Heart left ventricle (tissue), 16 donors: ENCODE results near the gene WLS. TPM values are rescaled to one million over a fixed set of nuclear protein-coding genes. Genes with fewer than 3 reads are reported as not detected.
A peak's percentile ranks its signal among the peaks of the same experiment; 100 is the strongest.

Source experiments
- ATAC-seq, 4 donors: fragments of 200-7000 bp; cut with Tn5 transposase; one replicate each; pipeline ENCODE4 v1.9.1; 2020 to 2022; ENCODE audit warnings: moderate library complexity in 4 of 4, mild to moderate bottlenecking in 3 of 4, moderate number of reproducible peaks in 1 of 4
- DNase-seq, 5 donors: peaks; one replicate each; pipeline ENCODE4 v3.0.0-alpha.2; 2020
- H3K27ac ChIP-seq, 12 donors: fragments of 200-600 bp; sonication (generic) in 4 of 12; one replicate each; pipeline versions ENCODE4 v1.5.0 to v1.8.0; 2016 to 2022; ENCODE audit warnings: mild to moderate bottlenecking in 2 of 12
- H3K27me3 ChIP-seq, 9 donors: fragments of 200-600 bp; sonication (generic) in 2 of 9; one replicate each; pipeline versions ENCODE4 v1.5.1 to v1.8.0; 2016 to 2022; ENCODE audit warnings: mild to moderate bottlenecking in 3 of 9
- H3K36me3 ChIP-seq, 9 donors: fragments of 200-600 bp; sonication (generic) in 2 of 9; one replicate each; pipeline versions ENCODE4 v1.5.0 to v1.8.0; 2018 to 2022; ENCODE audit warnings: mild to moderate bottlenecking in 2 of 9
- H3K4me1 ChIP-seq, 12 donors: fragments of 200-600 bp; sonication (generic) in 4 of 12; one replicate each; pipeline versions ENCODE4 v1.5.0 to v1.8.0; 2016 to 2022; ENCODE audit warnings: mild to moderate bottlenecking in 3 of 12
- H3K4me3 ChIP-seq, 12 donors: fragments of 200-600 bp; sonication (generic) in 4 of 12; one replicate each; pipeline versions ENCODE4 v1.5.0 to v1.8.0; 2017 to 2022; ENCODE audit warnings: mild to moderate bottlenecking in 9 of 12, moderate library complexity in 4 of 12
- H3K9me3 ChIP-seq, 12 donors: fragments of 200-600 bp; sonication (generic) in 4 of 12; one replicate each; pipeline versions ENCODE4 v1.5.0 to v1.8.0; 2016 to 2022; ENCODE audit warnings: mild to moderate bottlenecking in 1 of 12
- POLR2A ChIP-seq, 2 donors: fragments of 450-650 bp; IDR thresholded peaks; one replicate each; pipeline ENCODE4 v1.6.1; 2017; ENCODE audit warnings: antibody characterized with exemption in 2 of 2, mild to moderate bottlenecking in 2 of 2, moderate library complexity in 2 of 2
- WGBS, 4 donors: extraction: QIAGEN DNeasy Blood & Tissue Kit in 2 of 4; methylation state at CpG; one replicate each; pipeline versions ENCODE4 v1.1.5 to v1.1.7; 2013 to 2018; 5-methylcytosine and 5-hydroxymethylcytosine counted together
- intact Hi-C, 10 donors: fragments of 100-400 bp; cut with DNase I; formaldehyde crosslinking; loops; one replicate each; pipeline versions ENCODE4 v1.11.1 to v1.14.2; 2022
- polyA plus RNA-seq, 2 donors: library from polyadenylated mRNA; stranded (reverse); fragments of 200-250 nt; gene quantifications; one replicate each; pipeline ENCODE4 v1.2.3, GENCODE V29; 2013
- total RNA-seq, 9 donors: library from RNA; depleted of rRNA in 2 of 9; stranded (reverse); fragments of >200 nt in 2 of 9; fragmentation: NEBNext Ultra II Directional in 3 of 9; extraction: Animal tissue kit (Norgen Biotek cat#: 25700) in 3 of 9; gene quantifications; one replicate each; pipeline versions ENCODE4 v1.1.0 to v1.2.4, GENCODE V29; 2016 to 2023
- TF ChIP-seq, protein P1 (sequence below), 12 donors: fragments of 200-600 bp; sonication (generic) in 4 of 12; IDR thresholded peaks; one replicate each; pipeline versions ENCODE4 v1.5.0 to v1.8.0; 2018 to 2022; ENCODE audit warnings: antibody characterized with exemption in 12 of 12, mild to moderate bottlenecking in 5 of 12
- donor health status: ischemic (EF 13 %, LVEDD 7.1; RV severe dilation, severe dysfunction).
- donor health status: healthy with polysubstance abuse.
- donor health status: DM: no; HTN: yes; CAD: no.
- donor health status: DM: no; HTN: no; CAD: no.
- donor health status: ischemic (EF 25% LVEDD 6.9; RV normal size, moderate dysfunction).
- donor health status: ischemic (EF 25% LVEDD 5.7; RV mildly dilated, moderate dysfunction).
- donor health status: healthy.
- donor health status: DM: yes; HTN: yes; CAD: no.
- donor health status: ischemic (EF 35%, LVEDD 5.7; RV mildly dilated, moderate dysfunction).
- donor health status: nonischemic (EF 11% LVEDD 7.7; RV severe dilation, severe dysfunction).
- donor health status: DM: yes; HTN: yes; CAD: no.
- donor health status: PGD.
- donor health status: ischemic (EF 29% LVEDD 5.4; RV normal size, mild dysfunction).
- donor health status: nonischemic (EF 23%, LVEDD 6.1; RV moderate dilation, normal function).

Gene WLS
- total and polyA plus RNA-seq, 11 donors = 36.5 to 115 (median 101) TPM

DNA sequence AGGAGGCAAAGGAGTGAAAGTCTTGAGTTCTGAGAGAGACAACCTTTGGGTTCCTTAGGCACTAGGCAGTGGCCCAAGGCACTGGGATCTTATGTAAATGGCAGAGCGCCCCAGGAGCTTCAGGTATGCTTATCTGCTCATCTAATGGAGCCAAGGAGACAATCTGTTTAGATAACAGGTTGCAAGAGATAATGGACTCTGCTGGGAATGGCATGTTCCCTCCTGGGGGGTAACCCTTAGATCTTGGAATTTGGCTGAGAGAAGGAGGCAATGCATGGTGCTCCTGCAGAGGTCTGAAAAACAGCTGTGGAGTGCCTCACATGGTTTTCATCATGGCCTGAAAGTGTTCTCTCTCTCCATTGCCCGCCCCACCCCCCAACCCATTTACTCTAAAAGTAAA, 44.1 kb upstream of the WLS start:
- Histone ChIP-seq H3K9me3 (no peaks in the 10 kb centered on the region), H3K4me1 (peaks cover 0 to 2% (median 0%) of the 10 kb centered on the region in 12 donors), H3K36me3 (no peaks in the 10 kb centered on the region), H3K4me3 (no peak overlapping the region), H3K27ac (no peak overlapping the region), H3K27me3 (no peaks in the 10 kb centered on the region)
- no peak for TF ChIP-seq POLR2A (IDR thresholded peaks at IDR 0.05)
- TF ChIP-seq, protein P1, sequence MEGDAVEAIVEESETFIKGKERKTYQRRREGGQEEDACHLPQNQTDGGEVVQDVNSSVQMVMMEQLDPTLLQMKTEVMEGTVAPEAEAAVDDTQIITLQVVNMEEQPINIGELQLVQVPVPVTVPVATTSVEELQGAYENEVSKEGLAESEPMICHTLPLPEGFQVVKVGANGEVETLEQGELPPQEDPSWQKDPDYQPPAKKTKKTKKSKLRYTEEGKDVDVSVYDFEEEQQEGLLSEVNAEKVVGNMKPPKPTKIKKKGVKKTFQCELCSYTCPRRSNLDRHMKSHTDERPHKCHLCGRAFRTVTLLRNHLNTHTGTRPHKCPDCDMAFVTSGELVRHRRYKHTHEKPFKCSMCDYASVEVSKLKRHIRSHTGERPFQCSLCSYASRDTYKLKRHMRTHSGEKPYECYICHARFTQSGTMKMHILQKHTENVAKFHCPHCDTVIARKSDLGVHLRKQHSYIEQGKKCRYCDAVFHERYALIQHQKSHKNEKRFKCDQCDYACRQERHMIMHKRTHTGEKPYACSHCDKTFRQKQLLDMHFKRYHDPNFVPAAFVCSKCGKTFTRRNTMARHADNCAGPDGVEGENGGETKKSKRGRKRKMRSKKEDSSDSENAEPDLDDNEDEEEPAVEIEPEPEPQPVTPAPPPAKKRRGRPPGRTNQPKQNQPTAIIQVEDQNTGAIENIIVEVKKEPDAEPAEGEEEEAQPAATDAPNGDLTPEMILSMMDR (IDR thresholded peaks at IDR 0.05) = no peak
- intact Hi-C loops = no loop called here
- 68 to 88% (median 76%) methylated on average over 2 of the region's 2 CpGs for WGBS, 4 donors
- DNase-seq (no peak), ATAC-seq (no peak)

- intact Hi-C loops = no loop called here
- H3K27me3 ChIP-seq = no peaks in the 10 kb centered on the region
- ATAC-seq (no peak), DNase-seq (no peak)
- H3K4me3 ChIP-seq = no peak overlapping the region
- TF ChIP-seq, protein P1 (IDR thresholded peaks at IDR 0.05) = no peak
- no peak for TF ChIP-seq POLR2A (IDR thresholded peaks at IDR 0.05)
- H3K9me3 ChIP-seq = no peaks in the 10 kb centered on the region
- peaks cover 0 to 6% (median 0%) of the 10 kb centered on the region in 12 donors for H3K4me1 ChIP-seq
- no peaks in the 10 kb centered on the region for H3K36me3 ChIP-seq
- no peak overlapping the region for H3K27ac ChIP-seq
- WGBS, 4 donors = 67 to 93% (median 83%) methylated on average over 4 of the region's 4 CpGs
Observed at GRCh38 chr1:68273530-68273929, 41.2 kb upstream of the WLS start.

DNA sequence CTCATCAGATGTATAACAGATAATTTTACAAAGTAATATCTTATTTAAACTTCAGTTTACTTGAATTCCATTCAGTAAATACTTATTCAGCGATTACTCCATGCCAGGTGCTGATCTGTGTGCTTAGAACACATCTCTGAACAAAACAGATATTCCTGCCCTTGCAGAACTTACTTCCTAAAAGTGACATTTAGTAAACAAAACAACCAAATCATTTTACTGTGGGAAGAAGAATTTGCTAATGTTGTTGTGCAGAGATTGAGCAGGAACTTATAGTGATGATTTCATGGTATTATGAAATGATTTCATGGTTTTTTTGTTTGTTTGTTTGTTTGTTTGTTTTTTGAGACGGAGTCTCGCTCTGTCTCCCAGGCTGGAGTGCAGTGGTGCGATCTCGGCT, 39.3 kb upstream of the WLS start:
- Histone ChIP-seq H3K4me3 (no peak overlapping the region), H3K4me1 (peaks cover 0 to 6% (median 0%) of the 10 kb centered on the region in 12 donors), H3K36me3 (no peaks in the 10 kb centered on the region), H3K27me3 (no peaks in the 10 kb centered on the region), H3K27ac (no peak overlapping the region), H3K9me3 (no peaks in the 10 kb centered on the region)
- WGBS, 4 donors = 85 to 97% (median 87%) methylated on average over 5 of the region's 5 CpGs
- intact Hi-C loops = no loop called here
- no peak for DNase-seq
- TF ChIP-seq POLR2A (IDR thresholded peaks at IDR 0.05) = no peak
- TF ChIP-seq, protein P1 (IDR thresholded peaks at IDR 0.05) = no peak
- no peak for ATAC-seq

DNA sequence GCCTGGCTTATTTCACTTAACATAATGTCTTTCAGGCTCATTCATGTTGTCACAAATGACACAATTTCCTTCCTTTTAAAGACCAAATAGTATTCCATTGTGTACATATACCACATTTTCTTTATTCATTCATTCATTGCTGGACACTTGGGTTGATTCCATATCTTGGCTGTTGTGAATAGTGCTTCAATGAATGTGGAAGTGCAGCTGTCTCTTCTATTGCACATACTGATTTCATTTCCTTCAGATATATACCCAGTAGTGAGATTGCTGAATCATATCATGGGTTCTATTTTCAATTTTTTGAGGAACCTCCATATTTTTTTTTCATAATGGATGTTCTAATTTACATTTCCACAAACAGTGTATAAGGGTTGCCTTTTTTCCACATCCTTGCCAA, 38.6 kb upstream of the WLS start:
- intact Hi-C loops = no loop called here
- no peak for DNase-seq
- peak in 1 of 4 donors; percentile 48 for ATAC-seq

More for the DNA sequence above, 38.6 kb upstream of the WLS start:
- Histone ChIP-seq H3K36me3 (no peaks in the 10 kb centered on the region), H3K27ac (no peak overlapping the region), H3K4me1 (peaks cover 0 to 6% (median 0%) of the 10 kb centered on the region in 12 donors), H3K9me3 (no peaks in the 10 kb centered on the region), H3K27me3 (no peaks in the 10 kb centered on the region), H3K4me3 (no peak overlapping the region)
- no peak for TF ChIP-seq POLR2A (IDR thresholded peaks at IDR 0.05)
- TF ChIP-seq, protein P1 (IDR thresholded peaks at IDR 0.05) = no peak
